ENCODE results near the gene FAAP24. TPM values are rescaled to one million over a fixed set of nuclear protein-coding genes. Genes with fewer than 3 reads are reported as not detected.
"Not testable (repeated sequence)": the region's sequence is repeated elsewhere in the genome, so short reads cannot be mapped to it uniquely, and the experiment has no call there.

FAAP24 gene
- total RNA-seq, 1 experiment from 2014 or later, result 6.9 TPM

GRCh38 chr19:32936065-32936464, 36.0 kb upstream of the FAAP24 start:
- Histone ChIP-seq H3K27me3 (ENCODE audit: insufficient read depth, low read depth) (no peaks in the 10 kb centered on the region), H3F3A (ENCODE audit: insufficient read depth, low read depth) (no peaks in the 10 kb centered on the region), H3K4me2 (no peak overlapping the region), H3K4me1 (replicated peaks; ENCODE audit: insufficient read depth) (no peaks in the 10 kb centered on the region), H3K36me3 (ENCODE audit: low read depth) (no peaks in the 10 kb centered on the region), H3K9me3 (ENCODE audit: insufficient read depth, low read depth) (no peaks in the 10 kb centered on the region), H2AFZ (no peak overlapping the region), H3K27ac (no peak overlapping the region), H3K4me3 (no peak overlapping the region), H3K79me2 (ENCODE audit: low read depth) (no peaks in the 10 kb centered on the region), H3K9me2 (ENCODE audit: insufficient read depth) (no peaks in the 10 kb centered on the region), H4K20me1 (ENCODE audit: insufficient read depth) (no peaks in the 10 kb centered on the region)
- DNase-seq, result no peak
- TF ChIP-seq CTCF (conservative IDR thresholded peaks at IDR 0.05) (no peak), EZH2 (IDR thresholded peaks at IDR 0.05; ENCODE audit: low read depth) (no peak)
- ChIA-PET CTCF (no interaction called here), POLR2A (ENCODE audit: unreplicated experiment) (no interaction called here)
- no TSS peak for BruUV-seq (replicated peaks)
- intact Hi-C loops (cut with micrococcal nuclease; ENCODE audit: unreplicated experiment), result no loop called here

DNA sequence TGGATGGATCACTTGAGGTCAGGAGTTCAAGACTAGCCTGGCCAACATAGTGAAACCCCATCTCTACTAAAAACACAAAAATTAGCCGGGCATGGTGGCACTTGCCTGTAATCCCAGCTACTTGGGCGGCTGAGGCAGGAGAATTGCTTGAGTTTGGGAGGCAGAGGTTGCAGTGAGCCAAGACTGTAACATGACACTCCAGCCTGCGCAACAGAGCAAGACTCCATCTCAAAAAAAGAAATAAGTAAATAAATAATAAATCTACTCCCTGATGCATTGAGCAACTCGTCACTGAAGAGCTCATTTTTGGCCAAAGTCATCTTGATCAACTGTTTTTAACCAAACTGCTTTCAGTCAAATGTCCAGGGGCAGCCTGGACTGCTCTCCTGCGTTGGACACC, 30.8 kb upstream of the FAAP24 start:
- H2AFZ ChIP-seq; H3K9me3 ChIP-seq (ENCODE audit: insufficient read depth, low read depth); CTCF ChIA-PET; H3K36me3 ChIP-seq (ENCODE audit: low read depth); H3K79me2 ChIP-seq (ENCODE audit: low read depth); intact Hi-C loops (cut with micrococcal nuclease; ENCODE audit: unreplicated experiment); H3K9me2 ChIP-seq (ENCODE audit: insufficient read depth); H3K4me1 ChIP-seq (replicated peaks; ENCODE audit: insufficient read depth); H3K4me3 ChIP-seq; H3K27ac ChIP-seq; H3F3A ChIP-seq (ENCODE audit: insufficient read depth, low read depth); H4K20me1 ChIP-seq (ENCODE audit: insufficient read depth); POLR2A ChIA-PET (ENCODE audit: unreplicated experiment); H3K27me3 ChIP-seq (ENCODE audit: insufficient read depth, low read depth); DNase-seq; BruUV-seq (replicated peaks); H3K4me2 ChIP-seq: not testable (repeated sequence)

- DNase-seq, result no peak
- no peaks in the 10 kb centered on the region for H3K4me1 ChIP-seq (replicated peaks; ENCODE audit: insufficient read depth)
- no peaks in the 10 kb centered on the region for H3K9me3 ChIP-seq (ENCODE audit: insufficient read depth, low read depth)
- H2AFZ ChIP-seq, result no peak overlapping the region
- H4K20me1 ChIP-seq (ENCODE audit: insufficient read depth), result no peaks in the 10 kb centered on the region
- ChIA-PET POLR2A (ENCODE audit: unreplicated experiment) (no interaction called here), CTCF (no interaction called here)
- no peak overlapping the region for H3K4me3 ChIP-seq
- H3K36me3 ChIP-seq (ENCODE audit: low read depth), result 0 out of 2 replicates have a peak, but pooled peaks cover 6% of the 10 kb centered on the region
- H3K4me2 ChIP-seq, result no peak overlapping the region
- no peaks in the 10 kb centered on the region for H3K79me2 ChIP-seq (ENCODE audit: low read depth)
- no peak for TF ChIP-seq EZH2 (IDR thresholded peaks at IDR 0.05; ENCODE audit: low read depth)
- no peak for TF ChIP-seq CTCF (conservative IDR thresholded peaks at IDR 0.05)
- intact Hi-C loops (cut with micrococcal nuclease; ENCODE audit: unreplicated experiment), result no loop called here
- no peaks in the 10 kb centered on the region for H3F3A ChIP-seq (ENCODE audit: insufficient read depth, low read depth)
- no TSS peak for BruUV-seq (replicated peaks)
- H3K27ac ChIP-seq, result no peak overlapping the region
- no peaks in the 10 kb centered on the region for H3K27me3 ChIP-seq (ENCODE audit: insufficient read depth, low read depth)
- H3K9me2 ChIP-seq (ENCODE audit: insufficient read depth), result no peaks in the 10 kb centered on the region
Observed at GRCh38 chr19:32945260-32945659, 26.8 kb upstream of the FAAP24 start.

GRCh38 chr19:32966750-32967149, 5.3 kb upstream of the FAAP24 start:
- no peak for TF ChIP-seq EZH2 (IDR thresholded peaks at IDR 0.05; ENCODE audit: low read depth)
- no peak for TF ChIP-seq CTCF (conservative IDR thresholded peaks at IDR 0.05)
- no peaks in the 10 kb centered on the region for H3K27me3 ChIP-seq (ENCODE audit: insufficient read depth, low read depth)
- H3K27ac ChIP-seq, result no peak overlapping the region
- H4K20me1 ChIP-seq (ENCODE audit: insufficient read depth), result no peaks in the 10 kb centered on the region
- no peaks in the 10 kb centered on the region for H3F3A ChIP-seq (ENCODE audit: insufficient read depth, low read depth)
- H2AFZ ChIP-seq, result no peak overlapping the region
- peaks cover 23% of the 10 kb centered on the region for H3K79me2 ChIP-seq (ENCODE audit: low read depth)
- H3K9me3 ChIP-seq (ENCODE audit: insufficient read depth, low read depth), result no peaks in the 10 kb centered on the region
- H3K4me1 ChIP-seq (replicated peaks; ENCODE audit: insufficient read depth), result no peaks in the 10 kb centered on the region; the same call in 1 of the 2 replicates
- POLR2A ChIA-PET (ENCODE audit: unreplicated experiment), result interaction anchor here (0.6 kb wide), 2 partner anchors 23 to 1258 kb away, joined by 4 to 7 read pairs; no protein-coding TSS in a partner anchor
- H3K4me2 ChIP-seq, result no peak overlapping the region
- peaks cover 4% of the 10 kb centered on the region for H3K36me3 ChIP-seq (ENCODE audit: low read depth)
- intact Hi-C loops (cut with micrococcal nuclease; ENCODE audit: unreplicated experiment), result no loop called here
- DNase-seq, result no peak
- no TSS peak for BruUV-seq (replicated peaks)
- H3K9me2 ChIP-seq (ENCODE audit: insufficient read depth), result no peaks in the 10 kb centered on the region
- H3K4me3 ChIP-seq, result no peak overlapping the region
- CTCF ChIA-PET, result no interaction called here
